Stimulated activated naive CD4-positive, alpha-beta T cell treated with Interleukin-2 at 50 U/mL for 16 hours (primary cell): ENCODE results near the gene RAB31.
A peak's percentile ranks its signal among the peaks of the same experiment; 100 is the strongest.
"Not testable (repeated sequence)": the region's sequence is repeated elsewhere in the genome, so short reads cannot be mapped to it uniquely, and the experiment has no call there.

Source experiments
- DNase-seq: peaks from one replicate; lab custom pipeline; 2025; lab: John Stamatoyannopoulos, UW

The RAB31 gene, protein sequence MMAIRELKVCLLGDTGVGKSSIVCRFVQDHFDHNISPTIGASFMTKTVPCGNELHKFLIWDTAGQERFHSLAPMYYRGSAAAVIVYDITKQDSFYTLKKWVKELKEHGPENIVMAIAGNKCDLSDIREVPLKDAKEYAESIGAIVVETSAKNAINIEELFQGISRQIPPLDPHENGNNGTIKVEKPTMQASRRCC

DNA sequence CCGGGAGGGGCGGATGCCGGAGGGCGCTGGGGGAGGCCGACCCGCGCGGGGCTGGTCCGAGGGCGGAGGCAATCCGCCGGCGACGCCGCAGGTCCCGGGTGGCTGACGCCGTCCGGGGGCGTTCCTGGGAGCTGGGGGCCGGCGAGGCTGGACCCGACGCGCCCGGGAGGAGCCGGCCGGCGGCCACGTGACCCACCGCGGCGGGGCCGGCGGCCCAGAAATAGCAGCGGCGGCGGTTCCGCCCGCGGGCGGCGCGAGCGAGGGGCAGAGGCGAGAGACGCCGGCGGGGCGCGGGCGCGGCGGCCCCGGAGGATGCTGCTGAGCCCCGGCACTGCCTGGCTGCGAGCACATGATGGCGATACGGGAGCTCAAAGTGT lies at the start of gene RAB31:
TSS of gene RAB31 (plus strand) at position 245 of the 377 bp plus-strand sequence. CDS start at position 350, 105 bp downstream.
- no peak for DNase-seq

DNA sequence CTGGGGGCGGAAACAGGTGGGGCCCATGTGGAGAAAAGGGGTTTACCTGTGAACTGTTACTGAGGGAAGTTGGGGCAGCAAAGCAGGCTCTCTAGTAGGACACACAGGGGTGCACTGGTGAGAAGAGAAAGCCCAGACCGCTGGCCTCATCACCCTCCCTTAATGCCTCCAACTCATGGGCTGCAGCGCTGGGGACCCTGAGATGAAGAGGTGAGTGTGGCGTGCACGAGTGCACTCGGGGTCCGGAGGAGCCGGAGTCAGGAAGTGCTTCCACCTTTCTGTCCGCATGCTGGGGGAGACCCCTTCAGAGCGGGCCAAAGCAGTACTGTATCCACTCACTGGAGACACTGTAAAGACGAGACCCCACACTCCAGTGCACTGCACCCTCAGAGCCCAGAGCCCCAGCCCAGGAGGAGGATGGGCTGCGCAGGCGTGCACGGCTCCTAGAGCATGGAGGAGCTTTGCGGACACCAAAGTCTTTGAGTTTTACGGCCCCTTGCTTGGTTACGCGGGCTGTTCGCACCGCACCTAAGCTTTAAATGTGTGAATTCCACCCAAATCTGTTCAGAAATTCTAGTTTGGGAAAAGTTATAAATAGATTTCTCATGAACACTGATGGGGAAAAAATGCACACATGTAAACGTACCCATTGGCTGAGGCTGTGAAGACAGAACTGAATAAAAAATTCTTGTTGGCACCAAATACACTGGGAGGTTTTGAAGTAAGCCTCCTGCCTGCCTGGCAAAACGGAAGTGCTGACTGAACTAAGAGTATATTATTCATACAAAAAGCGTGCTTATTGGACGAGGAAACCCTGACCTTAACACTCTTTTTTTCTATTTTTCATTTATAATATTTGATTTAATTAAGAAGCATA lies 48.4 kb upstream of the RAB31 start:
- no peak for DNase-seq

DNA sequence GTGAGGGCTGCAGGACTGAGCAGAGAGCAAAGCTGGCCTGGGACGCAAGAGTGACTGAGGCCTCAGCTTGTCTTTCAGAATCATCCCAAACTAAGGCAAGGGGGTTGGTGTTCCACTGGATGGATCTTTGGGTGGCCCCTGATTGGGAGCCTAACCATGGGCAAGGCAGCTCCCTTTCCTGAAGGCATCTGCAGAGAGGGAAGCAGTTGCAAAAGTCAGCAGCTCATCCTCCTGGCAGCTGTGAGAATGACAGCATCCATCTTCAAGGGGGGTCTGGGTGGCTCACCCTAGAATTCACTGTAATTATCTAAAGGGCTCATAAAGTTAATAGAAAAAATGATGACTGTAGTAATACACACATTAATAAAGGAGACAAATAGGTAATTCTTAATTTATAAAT lies 46.5 kb upstream of the RAB31 start:
- no peak for DNase-seq

DNA sequence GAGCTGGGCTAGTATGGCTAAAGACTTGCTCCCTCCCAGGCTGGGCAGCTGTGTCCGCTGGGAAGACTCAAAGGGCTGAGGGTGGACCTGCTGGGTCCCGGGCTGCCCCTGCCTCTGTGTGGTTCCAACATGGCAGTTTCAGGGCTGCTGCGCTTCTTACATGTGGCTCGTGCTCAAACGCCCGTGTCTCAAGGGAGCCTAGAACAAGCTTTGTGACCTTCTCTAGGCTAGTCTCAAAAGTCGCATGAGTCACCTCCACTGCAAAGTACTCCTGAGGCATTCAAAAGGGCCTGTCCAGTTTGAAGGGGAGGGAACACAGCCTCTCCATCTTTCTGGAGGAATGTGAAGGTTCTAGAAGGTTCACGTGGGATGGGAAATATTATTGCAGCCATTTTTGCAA lies 44.7 kb upstream of the RAB31 start:
- DNase-seq, result no peak

DNA sequence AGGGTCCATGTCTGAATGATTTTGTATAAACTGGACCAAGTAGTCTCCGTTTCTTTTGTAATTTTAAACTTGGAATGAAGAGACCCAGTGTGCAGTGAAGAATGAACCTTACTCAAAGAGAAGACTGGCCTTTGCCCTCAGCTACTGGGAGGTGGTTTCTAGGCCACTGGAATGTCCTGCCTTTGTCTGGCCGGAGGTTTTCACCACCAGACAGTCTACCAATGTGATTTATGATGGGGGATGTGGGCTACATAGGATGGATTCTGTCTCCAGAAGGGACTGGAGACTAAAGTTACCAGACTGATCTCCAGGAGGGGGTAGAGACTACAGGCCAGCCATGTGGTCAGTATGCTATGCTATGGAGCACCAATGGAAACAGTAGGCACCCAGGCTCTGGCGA lies 42.8 kb upstream of the RAB31 start:
- DNase-seq, result no peak

DNA sequence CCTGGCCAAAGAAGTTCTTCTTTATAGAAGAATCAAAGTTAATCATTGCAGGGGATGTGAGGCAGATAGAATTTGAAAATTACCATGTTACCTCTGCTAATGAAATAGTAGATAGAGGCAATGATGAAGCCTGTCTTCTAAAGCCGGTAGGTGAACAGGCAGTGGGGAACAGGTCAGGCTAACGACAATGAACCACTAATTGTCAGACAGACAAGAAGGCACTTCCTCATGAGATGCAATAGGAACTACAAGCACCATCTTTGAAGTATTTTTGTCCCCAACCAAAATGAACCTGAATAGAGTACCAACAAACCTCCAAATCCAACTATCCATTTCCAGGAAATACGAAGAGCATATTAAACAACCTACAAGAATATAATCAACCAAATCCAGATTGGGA lies 41.6 kb upstream of the RAB31 start:
- DNase-seq, result no peak

DNA sequence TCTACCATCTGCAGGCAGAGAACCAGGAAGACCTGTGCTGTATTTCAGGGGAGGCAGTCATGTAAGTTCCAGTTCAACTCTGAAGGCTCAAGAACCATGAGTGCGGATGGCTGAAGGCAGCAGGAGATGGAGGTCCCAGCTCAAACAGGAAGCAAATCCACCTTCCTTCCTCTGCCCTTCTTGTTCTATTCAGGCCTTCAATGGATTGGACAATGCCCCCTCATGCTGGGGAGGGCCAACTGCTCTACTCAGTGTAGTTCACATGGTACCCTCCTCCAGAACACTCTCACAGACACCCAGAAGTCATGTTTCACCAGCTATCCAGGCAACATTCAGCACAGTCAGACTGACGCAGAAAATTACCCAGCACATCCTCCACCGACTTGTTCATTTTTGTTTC lies 39.1 kb upstream of the RAB31 start:
- DNase-seq, result no peak

DNA sequence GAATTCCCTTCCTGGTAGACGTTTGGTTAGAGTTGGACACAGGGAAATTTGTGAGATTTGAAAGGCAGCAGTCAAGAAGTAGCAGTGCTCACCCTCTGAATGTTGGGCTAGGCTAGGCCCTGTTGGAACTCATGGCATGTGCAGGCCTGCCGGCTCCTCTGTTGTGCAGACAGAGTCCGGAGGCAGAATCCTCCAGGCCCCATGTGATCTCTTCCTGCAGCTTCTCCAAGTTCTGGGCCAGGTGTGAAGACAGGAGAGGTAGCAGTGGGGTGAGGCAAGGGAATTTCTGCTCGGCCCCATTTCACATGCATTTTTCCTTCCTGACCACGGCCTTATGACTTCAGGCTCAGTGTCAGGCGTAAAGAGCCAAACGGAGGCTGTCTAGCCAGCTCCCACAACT lies 36.9 kb upstream of the RAB31 start:
- no peak for DNase-seq

DNA sequence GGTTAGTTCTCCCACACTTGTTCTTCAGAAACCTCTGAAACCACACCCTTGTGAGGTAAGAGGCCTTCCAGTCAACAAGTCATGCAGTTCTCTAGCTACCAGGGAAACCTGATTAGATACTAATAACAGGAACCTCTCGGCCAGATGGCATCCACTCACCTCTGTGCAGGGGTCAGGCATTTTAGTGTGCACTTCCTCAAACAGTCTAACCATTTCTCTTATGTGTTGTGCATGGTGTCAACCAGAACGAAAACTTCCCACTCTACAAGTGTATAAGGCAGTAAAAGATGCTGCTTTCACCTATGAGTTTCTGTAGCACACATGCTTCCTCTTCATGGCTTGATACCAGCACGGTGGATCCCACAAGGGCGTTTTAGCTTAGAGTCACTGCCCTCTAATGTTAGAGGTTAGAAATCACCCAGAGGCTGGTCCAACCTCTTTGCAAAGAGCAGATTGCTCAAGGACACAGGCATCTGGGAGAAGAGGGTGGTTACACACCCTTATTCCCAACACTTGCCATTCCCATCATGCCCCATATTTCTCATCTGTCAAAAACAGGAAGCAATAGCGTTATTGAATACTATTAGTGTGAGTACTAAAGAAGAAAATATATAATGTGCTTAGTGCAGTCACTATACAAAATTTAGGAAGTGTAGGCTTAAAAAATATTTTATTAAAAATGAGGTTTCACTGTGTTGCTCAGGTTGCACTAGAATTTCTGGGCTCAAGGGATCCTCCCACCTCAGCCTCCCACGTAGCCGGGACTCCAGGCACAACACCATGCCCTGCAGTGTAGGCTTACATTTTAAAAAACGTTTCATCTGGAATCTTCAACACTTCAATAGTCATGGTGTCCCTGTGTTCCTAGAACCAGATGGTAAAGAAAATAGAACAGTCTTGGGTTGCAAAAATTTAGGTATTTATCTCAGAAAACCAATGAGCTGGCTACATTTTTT lies 34.5 kb upstream of the RAB31 start:
- DNase-seq, result peak; percentile 7

DNA sequence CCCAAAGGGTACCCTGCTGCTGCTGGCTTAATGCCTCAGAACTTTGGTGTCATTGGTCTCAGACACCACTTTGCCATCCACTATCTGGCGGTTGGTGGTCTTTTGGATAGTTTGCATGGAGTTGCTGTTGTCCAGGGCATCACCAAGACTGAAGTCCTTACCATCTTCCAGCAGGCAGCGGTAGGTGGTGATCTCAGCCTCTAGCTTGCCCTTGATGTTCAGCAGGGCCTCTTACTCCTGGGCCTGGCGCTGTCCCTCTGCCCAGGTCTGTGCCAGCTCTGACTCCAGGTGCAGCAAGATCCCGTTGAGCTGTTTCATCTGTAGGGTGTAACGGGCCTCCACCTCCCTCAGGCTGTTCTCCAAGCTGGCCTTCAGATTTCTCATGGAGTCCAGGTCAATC lies 29.9 kb upstream of the RAB31 start:
- DNase-seq, result not testable (repeated sequence)

DNA sequence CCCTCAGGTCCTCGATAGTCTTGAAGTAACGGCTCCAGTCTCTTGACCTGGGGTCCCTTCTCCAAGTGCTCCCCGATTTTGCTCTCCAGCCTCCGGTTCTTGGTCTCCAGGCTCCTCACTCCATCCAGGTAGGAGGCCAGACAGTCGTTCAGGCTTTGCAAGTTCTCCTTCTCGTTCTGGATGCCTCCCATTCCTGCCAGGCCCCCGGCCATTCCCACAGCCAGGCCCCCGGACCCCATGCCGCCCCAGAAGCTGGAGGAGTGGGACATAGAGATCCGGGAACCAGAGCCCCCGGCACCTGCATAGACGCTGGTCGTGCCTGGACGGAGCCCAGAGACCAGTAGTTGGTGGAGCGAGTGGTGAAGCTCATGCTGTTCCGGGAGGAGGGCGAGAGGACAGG lies 29.0 kb upstream of the RAB31 start:
- DNase-seq, result no peak

DNA sequence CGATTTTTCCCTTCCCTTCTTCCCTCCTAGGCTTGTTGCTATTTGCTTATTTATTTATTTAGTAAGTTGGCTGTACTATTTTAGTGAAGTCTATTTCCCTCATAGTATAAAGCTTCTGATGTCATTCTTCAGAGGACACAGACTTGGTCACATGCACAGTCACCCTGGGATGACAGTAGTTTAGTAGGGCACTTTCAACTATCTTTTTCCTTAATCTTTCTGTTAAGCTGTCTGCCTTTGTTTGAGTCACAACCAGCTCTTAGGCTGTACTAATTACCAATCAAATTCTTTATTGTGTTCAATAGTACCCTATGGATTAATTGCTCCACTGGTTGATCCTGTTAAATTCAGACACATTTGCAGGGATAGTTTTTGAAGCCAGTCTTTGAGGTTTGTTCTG lies 26.9 kb upstream of the RAB31 start:
- no peak for DNase-seq

DNA sequence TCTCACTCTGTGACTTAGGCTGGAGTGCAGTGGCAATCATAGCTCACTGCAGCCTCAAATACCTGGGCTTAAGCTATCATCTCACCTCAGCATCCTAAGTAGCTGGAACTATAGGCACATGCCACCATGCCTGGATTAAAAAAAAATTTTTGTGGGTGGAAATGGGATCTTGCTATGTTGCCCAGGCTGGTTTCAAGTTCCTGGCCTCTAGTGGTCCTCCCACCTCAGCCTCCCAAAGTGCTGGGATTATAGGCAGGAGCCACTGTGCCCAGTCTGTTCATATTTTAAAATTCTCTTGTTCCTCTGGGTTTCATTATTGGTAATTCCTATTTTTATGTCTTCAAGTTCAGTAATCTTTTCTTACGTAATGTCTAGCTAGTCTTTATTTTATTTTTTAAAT lies 25.5 kb upstream of the RAB31 start:
- DNase-seq, result no peak

DNA sequence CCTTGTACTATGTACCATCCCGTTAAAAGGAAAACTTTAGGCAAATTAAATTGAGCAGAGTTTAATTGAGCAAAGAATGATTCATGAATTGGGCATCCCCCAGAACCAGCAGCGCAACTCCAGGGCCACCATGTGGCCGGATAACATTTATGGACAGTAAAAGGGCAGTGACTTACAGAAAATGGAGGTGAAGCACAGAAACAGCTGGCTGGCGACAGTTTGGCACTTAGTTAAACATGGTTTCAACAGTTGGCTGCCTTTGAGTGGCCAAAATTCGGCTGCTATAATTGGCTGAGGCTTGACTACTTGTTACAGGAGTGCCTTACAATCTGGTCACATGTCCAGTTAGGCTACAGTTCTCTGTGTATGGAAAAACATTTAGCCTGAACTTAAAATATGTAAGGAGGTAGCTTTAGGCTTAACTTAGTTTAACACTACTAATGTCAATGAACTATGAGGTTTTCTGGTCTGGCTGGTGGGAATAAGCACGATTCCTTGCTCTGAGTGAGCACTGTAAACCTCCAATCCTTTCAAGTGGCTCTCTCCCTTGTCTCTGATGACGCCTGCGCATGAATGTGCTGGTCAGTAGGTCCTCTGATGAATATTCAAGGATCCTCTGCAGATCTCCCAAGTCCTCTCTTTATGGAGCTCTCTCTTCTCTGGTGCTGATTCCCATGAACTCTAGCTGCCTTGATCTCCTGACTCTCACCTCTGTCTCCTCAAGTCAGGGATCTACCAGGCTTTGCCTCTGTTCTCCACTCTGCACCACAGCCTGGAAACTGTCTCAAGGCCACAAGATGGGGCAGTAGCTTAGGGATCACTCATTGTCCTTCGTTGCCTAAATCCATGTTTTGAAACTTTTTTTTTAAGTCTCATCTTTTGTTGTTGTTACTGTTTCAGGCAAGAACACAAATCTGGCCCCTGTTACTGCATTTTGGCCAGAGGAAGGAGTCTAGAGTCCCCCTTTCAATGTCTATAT lies 24.4 kb upstream of the RAB31 start:
- no peak for DNase-seq

DNA sequence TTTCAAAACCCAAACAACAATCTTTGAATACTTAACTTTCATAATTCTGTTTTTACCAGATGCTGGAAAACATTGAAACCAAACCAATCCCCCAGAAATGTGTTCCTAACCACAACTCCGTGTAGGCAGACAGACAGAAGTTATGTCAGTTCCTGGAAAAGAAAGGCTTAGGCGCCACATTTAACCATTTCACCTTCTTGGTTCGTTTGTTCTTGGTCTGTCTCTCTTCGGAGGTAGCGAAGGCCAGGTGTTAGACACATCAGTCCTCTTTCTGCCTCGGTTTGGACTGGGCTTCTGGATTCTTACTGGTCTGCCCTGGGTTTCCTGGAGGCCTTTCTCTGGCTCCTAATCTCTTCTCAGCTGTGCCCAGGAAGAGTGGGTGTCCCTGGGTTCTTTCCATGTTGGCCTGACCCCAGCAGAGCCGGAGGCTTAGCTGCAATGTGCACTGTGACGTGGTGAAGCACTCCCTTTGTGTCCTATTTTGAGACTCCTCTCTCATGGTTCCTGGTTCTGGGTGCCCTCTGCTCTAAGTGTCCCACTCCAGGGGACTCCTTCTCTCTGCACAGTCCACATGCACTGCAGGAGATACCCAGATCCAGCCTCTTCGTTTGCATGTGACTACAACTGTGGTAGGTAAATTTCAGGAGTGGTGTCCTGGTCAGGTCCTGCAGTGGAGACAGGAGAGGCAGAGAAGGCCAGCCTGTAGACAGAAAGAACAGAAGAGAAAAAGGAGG lies 23.1 kb upstream of the RAB31 start:
- DNase-seq, result no peak

DNA sequence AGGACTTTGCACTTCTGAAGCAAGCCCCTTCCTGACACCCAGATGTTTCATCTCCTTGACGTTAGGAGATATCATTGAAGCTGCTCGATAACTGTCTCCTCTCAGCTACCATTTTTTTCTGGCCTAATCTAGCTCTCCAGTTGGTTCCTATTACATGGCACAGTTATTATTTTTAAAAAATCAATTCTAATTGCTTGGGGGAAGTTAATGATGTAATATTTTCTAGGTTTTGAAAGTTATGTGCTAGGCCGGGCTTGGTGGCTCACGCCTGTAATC lies 22.5 kb upstream of the RAB31 start:
- no peak for DNase-seq

DNA sequence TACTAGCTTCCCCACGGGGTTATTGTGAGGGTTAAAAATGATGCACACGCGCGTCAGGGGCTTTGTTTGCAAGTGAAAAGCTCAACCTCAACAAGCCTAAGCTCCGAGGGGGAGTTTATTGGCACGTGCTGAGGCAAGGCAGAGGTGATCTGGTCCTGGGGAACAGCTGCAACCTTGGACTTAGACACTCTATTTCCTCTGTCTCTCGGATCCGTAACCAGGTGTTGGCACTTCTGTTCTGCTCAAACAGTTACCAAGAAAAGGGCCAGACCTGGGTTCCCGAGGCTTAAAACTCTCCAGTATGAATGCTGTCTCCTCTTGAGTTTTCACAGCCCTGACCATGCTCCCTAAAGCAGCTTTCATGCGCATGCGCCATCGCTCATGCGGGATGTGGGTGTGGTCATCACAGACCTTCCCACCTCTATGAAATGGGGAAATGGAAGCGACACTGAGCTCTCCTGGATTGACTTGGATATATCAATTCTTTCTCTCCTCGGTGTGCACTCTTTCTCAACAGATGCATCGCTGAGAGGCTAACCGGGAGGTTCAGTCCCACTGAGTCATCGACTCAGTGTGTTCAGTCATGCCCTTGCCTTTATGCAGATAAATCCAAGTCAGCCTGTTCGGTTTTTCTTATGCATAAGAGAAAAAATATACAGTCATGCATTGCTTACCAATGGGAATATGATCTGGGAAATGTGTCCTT lies 19.9 kb upstream of the RAB31 start:
- no peak for DNase-seq

DNA sequence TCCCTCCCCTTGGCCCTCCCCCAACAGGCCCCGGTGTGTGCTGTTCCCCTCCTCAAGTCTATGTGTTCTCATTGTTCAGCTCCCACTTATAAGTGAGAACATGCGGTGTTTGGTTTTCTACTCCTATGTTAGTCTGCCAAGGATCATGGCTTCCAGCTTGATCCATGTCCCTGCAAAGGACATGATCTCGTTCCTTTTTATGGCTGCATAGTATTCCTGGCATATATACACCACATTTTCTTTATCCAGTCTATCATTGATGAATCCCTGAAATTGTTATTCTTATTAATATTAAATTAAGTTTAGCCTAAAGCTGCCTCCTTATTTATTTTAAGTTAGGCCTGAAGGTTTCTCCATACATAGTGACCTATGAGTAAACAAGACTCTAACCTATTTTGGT lies 18.8 kb upstream of the RAB31 start:
- DNase-seq, result no peak

DNA sequence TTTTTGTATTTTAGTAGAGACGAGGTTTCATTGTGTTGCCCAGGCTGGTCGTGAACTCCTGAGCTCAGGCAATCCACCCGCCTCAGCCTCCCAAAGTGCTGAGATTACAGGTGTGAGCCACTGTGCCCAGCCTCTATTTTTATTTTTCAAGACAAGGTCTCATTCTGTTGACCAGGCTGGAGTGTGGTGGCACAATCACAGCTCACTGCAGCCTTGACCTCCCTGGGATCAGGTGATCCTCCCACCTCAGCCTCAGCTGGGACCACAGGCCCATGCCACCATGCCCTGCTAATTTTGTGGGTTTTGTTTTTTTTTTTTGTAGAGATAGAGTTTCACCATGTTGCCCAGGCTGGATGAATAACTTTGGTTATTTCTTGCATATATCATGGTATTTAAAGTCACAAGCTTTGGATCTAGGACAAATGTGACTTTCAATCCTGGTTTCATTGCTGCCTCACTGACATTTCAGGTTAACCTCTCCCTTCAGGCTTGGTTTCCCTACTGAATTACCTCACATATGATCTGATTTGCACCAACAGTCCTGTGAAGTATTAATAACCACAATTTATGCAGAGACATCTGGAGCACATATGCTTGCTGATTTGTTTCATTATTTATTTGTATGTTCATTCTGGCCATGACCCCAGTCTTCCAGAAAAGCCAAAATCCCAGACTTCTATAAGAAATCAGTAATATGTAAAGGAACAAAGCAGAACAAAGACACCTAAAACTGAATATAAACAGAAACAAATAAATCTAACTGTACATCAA lies 17.5 kb upstream of the RAB31 start:
- no peak for DNase-seq

DNA sequence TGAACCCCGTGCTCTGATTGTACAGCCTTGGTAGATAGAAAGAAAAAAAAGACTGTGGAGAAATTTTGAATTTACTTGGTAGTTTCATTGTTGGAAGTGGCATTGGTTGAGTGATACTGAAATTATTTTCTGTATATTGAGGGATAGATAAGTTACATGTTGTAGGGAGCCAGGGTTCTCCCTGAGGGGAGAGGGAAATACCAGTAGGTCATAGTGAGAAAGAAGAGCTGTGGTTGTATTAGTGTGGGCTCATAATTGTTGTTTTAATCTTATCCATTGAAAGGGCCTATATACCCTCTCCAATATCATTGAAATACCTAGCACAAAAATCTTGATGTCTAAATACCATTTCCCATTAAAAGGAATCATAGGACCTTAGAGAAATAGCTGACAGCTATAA lies 16.9 kb upstream of the RAB31 start:
- DNase-seq, result no peak
